ENCODE measurements around the gene STYX.

STYX gene

GRCh38 chr14:52798826-52799225, 68.9 kb downstream of the STYX start:
- Histone ChIP-seq H3K9ac (ENCODE audit: low read depth, low read length, poor library complexity, severe bottlenecking) (no peak overlapping the region), H3K9me3 (ENCODE audit: insufficient read depth, low read depth, low read length) (no peaks in the 10 kb centered on the region), H3K36me3 (ENCODE audit: insufficient read depth, low read length) (no peaks in the 10 kb centered on the region), H3K9me2 (replicated peaks; ENCODE audit: low read depth, low read length) (no peaks in the 10 kb centered on the region), H3K27me3 (ENCODE audit: insufficient read depth, low read length, poor library complexity, severe bottlenecking) (no peaks in the 10 kb centered on the region), H2AFZ (ENCODE audit: low read length) (no peak overlapping the region), H3K4me1 (ENCODE audit: insufficient read depth, low read length, poor library complexity, severe bottlenecking) (peaks cover 7% of the 10 kb centered on the region), H3K4me3 (ENCODE audit: low read length, poor library complexity, severe bottlenecking) (no peak overlapping the region), H4K20me1 (ENCODE audit: insufficient read depth, low read length, poor library complexity, severe bottlenecking) (no peaks in the 10 kb centered on the region), H3F3A (ENCODE audit: low read depth) (no peaks in the 10 kb centered on the region), H3K4me2 (ENCODE audit: low read depth, low read length, poor library complexity, severe bottlenecking) (no peak overlapping the region), H3K79me2 (ENCODE audit: insufficient read depth, low read length) (no peaks in the 10 kb centered on the region)
- TF ChIP-seq CTCF (conservative IDR thresholded peaks at IDR 0.05; ENCODE audit: low read length) (no peak), EZH2phosphoT487 (IDR thresholded peaks at IDR 0.05; ENCODE audit: borderline replicate concordance) (no peak)

- no peak overlapping the region for H3K9ac ChIP-seq (ENCODE audit: low read depth, low read length, poor library complexity, severe bottlenecking)
- no peaks in the 10 kb centered on the region for H4K20me1 ChIP-seq (ENCODE audit: insufficient read depth, low read length, poor library complexity, severe bottlenecking)
- H2AFZ ChIP-seq (ENCODE audit: low read length), result peak overlapping the region; percentile 73; the same call in 1 of the 2 replicates
- H3K4me2 ChIP-seq (ENCODE audit: low read depth, low read length, poor library complexity, severe bottlenecking), result no peak overlapping the region
- no peak for TF ChIP-seq CTCF (conservative IDR thresholded peaks at IDR 0.05; ENCODE audit: low read length)
- no peak for TF ChIP-seq EZH2phosphoT487 (IDR thresholded peaks at IDR 0.05; ENCODE audit: borderline replicate concordance)
- no peaks in the 10 kb centered on the region for H3K27me3 ChIP-seq (ENCODE audit: insufficient read depth, low read length, poor library complexity, severe bottlenecking)
- H3K36me3 ChIP-seq (ENCODE audit: insufficient read depth, low read length), result no peaks in the 10 kb centered on the region
- no peaks in the 10 kb centered on the region for H3K9me3 ChIP-seq (ENCODE audit: insufficient read depth, low read depth, low read length)
- H3K4me3 ChIP-seq (ENCODE audit: low read length, poor library complexity, severe bottlenecking), result no peak overlapping the region
- no peaks in the 10 kb centered on the region for H3K9me2 ChIP-seq (replicated peaks; ENCODE audit: low read depth, low read length)
- H3K79me2 ChIP-seq (ENCODE audit: insufficient read depth, low read length), result no peaks in the 10 kb centered on the region
- peaks cover 7% of the 10 kb centered on the region for H3K4me1 ChIP-seq (ENCODE audit: insufficient read depth, low read length, poor library complexity, severe bottlenecking)
- H3F3A ChIP-seq (ENCODE audit: low read depth), result no peaks in the 10 kb centered on the region
Observed at GRCh38 chr14:52801014-52801712, 71.2 kb downstream of the STYX start.

- H3K27me3 ChIP-seq (ENCODE audit: insufficient read depth, low read length, poor library complexity, severe bottlenecking), result no peaks in the 10 kb centered on the region
- H3K9ac ChIP-seq (ENCODE audit: low read depth, low read length, poor library complexity, severe bottlenecking), result no peak overlapping the region
- H3K9me3 ChIP-seq (ENCODE audit: insufficient read depth, low read depth, low read length), result no peaks in the 10 kb centered on the region
- H3K79me2 ChIP-seq (ENCODE audit: insufficient read depth, low read length), result no peaks in the 10 kb centered on the region
- no peak overlapping the region for H3K4me3 ChIP-seq (ENCODE audit: low read length, poor library complexity, severe bottlenecking)
- TF ChIP-seq EZH2phosphoT487 (IDR thresholded peaks at IDR 0.05; ENCODE audit: borderline replicate concordance) (no peak), CTCF (conservative IDR thresholded peaks at IDR 0.05; ENCODE audit: low read length) (no peak)
- H3F3A ChIP-seq (ENCODE audit: low read depth), result no peaks in the 10 kb centered on the region
- peak overlapping the region; percentile 46 for H2AFZ ChIP-seq (ENCODE audit: low read length)
- H3K36me3 ChIP-seq (ENCODE audit: insufficient read depth, low read length), result no peaks in the 10 kb centered on the region
- peaks cover 7% of the 10 kb centered on the region for H3K4me1 ChIP-seq (ENCODE audit: insufficient read depth, low read length, poor library complexity, severe bottlenecking)
- H3K9me2 ChIP-seq (replicated peaks; ENCODE audit: low read depth, low read length), result no peaks in the 10 kb centered on the region
- no peaks in the 10 kb centered on the region for H4K20me1 ChIP-seq (ENCODE audit: insufficient read depth, low read length, poor library complexity, severe bottlenecking)
- H3K4me2 ChIP-seq (ENCODE audit: low read depth, low read length, poor library complexity, severe bottlenecking), result no peak overlapping the region
Observed at GRCh38 chr14:52802597-52802996, 72.6 kb downstream of the STYX start.
